Cardiac muscle cell (in vitro differentiated cells and primary cell): Measurements from ENCODE around the gene CALB2. TPM values are rescaled to one million over a fixed set of nuclear protein-coding genes. Genes with fewer than 3 reads are reported as not detected.
A peak's percentile ranks its signal among the peaks of the same experiment; 100 is the strongest.
"Not testable (repeated sequence)": the region's sequence is repeated elsewhere in the genome, so short reads cannot be mapped to it uniquely, and the experiment has no call there.

Source experiments
- DNase-seq, 2 donors: peaks; one replicate each; pipeline versions ENCODE4 v3.0.0 to v3.0.0-alpha.2; 2010 to 2017; ENCODE audit warnings: low read depth in 1 of 2, low spot score in 1 of 2
- H3K27ac ChIP-seq: fragments of 200-600 bp; sonication (generic); 2 replicates; pipeline ENCODE4 v1.5.1; 2016
- H3K27me3 ChIP-seq: fragments of 200-600 bp; sonication (generic); 2 replicates; pipeline ENCODE4 v1.6.0; 2016; ENCODE audit warnings: control low read depth
- H3K36me3 ChIP-seq: fragments of 200-600 bp; sonication (generic); 2 replicates; pipeline ENCODE4 v1.5.1; 2016; ENCODE audit warnings: control low read depth
- H3K4me1 ChIP-seq: fragments of 200-600 bp; sonication (generic); 2 replicates; pipeline ENCODE4 v1.8.1; 2017; ENCODE audit warnings: low read depth, mild to moderate bottlenecking, mixed run types
- H3K4me3 ChIP-seq: fragments of 200-600 bp; sonication (generic); 2 replicates; pipeline ENCODE4 v1.5.1; 2016; ENCODE audit warnings: mild to moderate bottlenecking
- H3K9me3 ChIP-seq: fragments of 200-600 bp; sonication (generic); 2 replicates; pipeline ENCODE4 v1.5.1; 2017; ENCODE audit warnings: low read depth, mild to moderate bottlenecking, control low read depth
- polyA plus RNA-seq: library from polyadenylated mRNA; unstranded; fragments of >200 nt; fragmentation: Nextera tagmentation; extraction: Ambion mirVana; gene quantifications from 2 replicates; pipeline ENCODE4 v1.2.1, GENCODE V29; 2016
- total RNA-seq: library from RNA; depleted of rRNA; stranded (reverse); fragments of >200 nt; gene quantifications from 2 replicates; pipeline ENCODE4 v1.2.3, GENCODE V29; 2016
- TF ChIP-seq, protein P1 (sequence below): IDR thresholded peaks from 2 replicates; pipeline ENCODE4 v1.5.1; 2012; ENCODE audit warnings: low read depth, mild to moderate bottlenecking, low read length

CALB2 gene, protein sequence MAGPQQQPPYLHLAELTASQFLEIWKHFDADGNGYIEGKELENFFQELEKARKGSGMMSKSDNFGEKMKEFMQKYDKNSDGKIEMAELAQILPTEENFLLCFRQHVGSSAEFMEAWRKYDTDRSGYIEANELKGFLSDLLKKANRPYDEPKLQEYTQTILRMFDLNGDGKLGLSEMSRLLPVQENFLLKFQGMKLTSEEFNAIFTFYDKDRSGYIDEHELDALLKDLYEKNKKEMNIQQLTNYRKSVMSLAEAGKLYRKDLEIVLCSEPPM
- total RNA-seq (0.36 and 1.3 TPM in 2 replicates), polyA plus RNA-seq (0.34 and 0.45 TPM in 2 replicates)

DNA sequence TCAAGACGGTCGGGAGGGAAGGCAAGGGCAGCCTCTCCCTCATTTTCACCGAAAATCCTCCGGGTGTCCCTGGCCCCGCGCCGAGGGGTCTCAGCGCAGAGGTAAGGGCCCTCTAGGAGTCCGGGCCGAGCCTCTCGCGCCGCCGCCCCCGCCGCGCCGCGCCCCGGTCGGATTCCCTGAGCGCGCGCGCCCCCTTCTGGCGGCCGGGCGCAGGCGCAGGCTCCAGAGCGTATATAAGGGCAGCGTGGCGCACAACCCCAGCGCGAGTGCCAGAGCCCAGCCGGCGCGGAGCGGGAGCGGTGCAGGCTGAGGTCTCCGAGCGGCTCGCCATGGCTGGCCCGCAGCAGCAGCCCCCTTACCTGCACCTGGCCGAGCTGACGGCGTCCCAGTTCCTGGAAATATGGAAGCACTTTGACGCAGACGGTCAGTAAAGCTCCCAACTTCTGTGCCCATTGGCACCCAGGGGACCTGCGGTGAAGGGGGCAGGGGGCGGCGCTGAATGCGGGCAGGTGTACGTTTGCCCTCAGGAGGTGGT, at the start of gene CALB2:
TSS of gene CALB2 (plus strand) at position 260 of the 535 bp plus-strand sequence. CDS start at position 330, 70 bp downstream.
- no peak within 1 kb of the TSS for H3K27ac ChIP-seq
- H3K4me3 ChIP-seq: peak within 1 kb of the TSS; percentile 21
- no peaks in the 10 kb centered on the region for H3K36me3 ChIP-seq
- no peaks in the 10 kb centered on the region for H3K9me3 ChIP-seq
- H3K4me1 ChIP-seq: no peaks in the 10 kb centered on the region
- peaks cover 49% of the 10 kb centered on the region for H3K27me3 ChIP-seq
- TF ChIP-seq, protein P1, sequence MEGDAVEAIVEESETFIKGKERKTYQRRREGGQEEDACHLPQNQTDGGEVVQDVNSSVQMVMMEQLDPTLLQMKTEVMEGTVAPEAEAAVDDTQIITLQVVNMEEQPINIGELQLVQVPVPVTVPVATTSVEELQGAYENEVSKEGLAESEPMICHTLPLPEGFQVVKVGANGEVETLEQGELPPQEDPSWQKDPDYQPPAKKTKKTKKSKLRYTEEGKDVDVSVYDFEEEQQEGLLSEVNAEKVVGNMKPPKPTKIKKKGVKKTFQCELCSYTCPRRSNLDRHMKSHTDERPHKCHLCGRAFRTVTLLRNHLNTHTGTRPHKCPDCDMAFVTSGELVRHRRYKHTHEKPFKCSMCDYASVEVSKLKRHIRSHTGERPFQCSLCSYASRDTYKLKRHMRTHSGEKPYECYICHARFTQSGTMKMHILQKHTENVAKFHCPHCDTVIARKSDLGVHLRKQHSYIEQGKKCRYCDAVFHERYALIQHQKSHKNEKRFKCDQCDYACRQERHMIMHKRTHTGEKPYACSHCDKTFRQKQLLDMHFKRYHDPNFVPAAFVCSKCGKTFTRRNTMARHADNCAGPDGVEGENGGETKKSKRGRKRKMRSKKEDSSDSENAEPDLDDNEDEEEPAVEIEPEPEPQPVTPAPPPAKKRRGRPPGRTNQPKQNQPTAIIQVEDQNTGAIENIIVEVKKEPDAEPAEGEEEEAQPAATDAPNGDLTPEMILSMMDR: peak; percentile 66
- DNase-seq: peak; percentile 70 to 84

DNA sequence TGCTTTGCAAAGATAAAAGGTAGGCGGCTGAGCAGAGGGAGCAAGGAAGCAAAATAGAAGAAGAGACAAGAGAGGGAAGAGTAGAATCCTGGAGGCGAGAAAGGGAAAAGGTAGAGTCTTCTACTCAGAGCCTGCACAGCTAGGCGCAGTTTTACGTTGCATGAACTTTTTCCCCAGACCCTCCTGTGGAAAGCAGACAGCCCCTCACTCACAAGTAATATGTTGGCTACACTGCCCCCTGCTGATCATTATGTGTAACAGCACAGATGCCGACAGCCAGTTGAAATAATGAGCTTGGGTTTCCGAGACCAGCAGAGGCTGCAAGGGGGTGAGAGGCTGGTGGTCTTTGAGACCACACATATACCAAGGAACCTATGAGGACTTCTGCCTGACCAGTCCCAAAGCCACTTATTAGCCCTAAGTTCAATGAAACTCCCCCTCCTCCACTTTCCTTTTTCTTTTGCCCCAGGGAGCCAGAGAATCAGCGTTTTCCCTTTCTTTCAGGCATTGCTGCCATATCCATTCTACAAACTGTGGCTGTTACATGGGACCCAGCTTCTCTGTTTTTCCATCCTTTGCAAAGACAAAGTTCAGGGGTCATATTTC, 46.9 kb upstream of the CALB2 start:
- Histone ChIP-seq H3K36me3 (no peaks in the 10 kb centered on the region), H3K4me3 (no peak overlapping the region), H3K27ac (no peak overlapping the region), H3K4me1 (no peaks in the 10 kb centered on the region), H3K27me3 (peaks cover 12% of the 10 kb centered on the region), H3K9me3 (no peaks in the 10 kb centered on the region)
- DNase-seq: peak; percentile 28 to 78
- TF ChIP-seq, protein P1: peak; percentile 75

DNA sequence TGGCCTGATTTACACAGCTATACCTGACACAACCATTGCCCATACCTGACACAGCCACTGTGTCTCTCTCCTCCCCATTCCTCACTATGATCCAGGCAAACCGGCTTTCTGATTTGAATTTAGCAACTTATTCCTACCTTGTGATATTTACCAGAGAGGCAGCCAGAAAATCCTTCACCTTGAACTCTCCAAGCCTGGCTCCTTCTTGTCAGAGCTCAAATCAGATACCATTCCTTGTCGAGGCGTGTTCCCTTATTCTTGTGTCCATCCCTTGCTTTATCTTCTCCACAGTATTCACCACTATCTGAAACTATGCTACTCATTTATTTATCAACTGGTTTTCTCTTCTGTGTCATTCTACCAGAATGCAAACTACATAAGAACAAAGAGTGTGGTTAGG, 44.9 kb upstream of the CALB2 start:
- H3K4me1 ChIP-seq, H3K4me3 ChIP-seq, H3K27ac ChIP-seq, DNase-seq, H3K9me3 ChIP-seq, H3K36me3 ChIP-seq: not testable (repeated sequence)
- peaks cover 12% of the 10 kb centered on the region for H3K27me3 ChIP-seq

DNA sequence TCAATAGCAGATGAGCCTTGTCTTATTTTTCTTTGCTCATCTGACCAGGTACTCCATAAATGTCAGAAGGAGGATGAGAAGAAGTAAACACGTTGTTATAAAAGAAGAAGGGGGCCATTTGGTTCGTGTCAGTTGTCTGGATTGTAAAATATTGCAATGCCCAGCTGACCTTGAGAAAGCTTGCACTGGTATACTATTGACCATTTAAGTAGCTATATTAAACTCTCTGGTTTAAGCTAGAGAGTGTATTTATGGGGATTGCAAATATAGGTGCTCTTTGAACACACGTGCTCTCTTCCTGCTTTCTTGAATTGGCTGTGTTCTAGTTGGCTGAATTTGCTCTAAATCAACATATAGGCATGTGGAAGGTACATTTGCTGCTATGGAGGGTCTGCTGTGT, 43.3 kb upstream of the CALB2 start:
- Histone ChIP-seq H3K36me3 (no peaks in the 10 kb centered on the region), H3K27me3 (peaks cover 12% of the 10 kb centered on the region)

DNA sequence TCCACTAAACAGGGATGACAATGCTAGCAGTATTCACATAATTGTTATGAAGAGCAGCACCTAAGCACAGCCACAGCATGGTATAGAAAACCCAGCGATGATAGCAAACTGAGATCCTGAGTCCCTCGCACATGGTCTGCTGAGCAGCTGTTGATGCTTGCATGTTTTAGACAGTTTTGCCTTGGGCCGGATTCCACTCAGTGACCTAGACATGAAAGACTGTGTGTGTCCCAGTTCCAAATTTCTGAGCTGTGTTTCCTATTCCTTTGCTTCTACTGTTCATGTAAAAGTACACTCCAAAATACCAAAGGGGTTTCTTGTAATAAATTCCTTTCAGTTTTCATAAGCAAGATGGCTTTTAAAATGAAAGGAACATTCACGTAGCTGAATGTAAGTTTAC, 38.5 kb upstream of the CALB2 start:
- H3K36me3 ChIP-seq: no peaks in the 10 kb centered on the region

More for the DNA sequence above, 43.3 kb upstream of the CALB2 start:
- no peak for DNase-seq
- H3K27ac ChIP-seq: no peak overlapping the region
- no peak overlapping the region for H3K4me3 ChIP-seq
- TF ChIP-seq, protein P1: no peak
- no peaks in the 10 kb centered on the region for H3K4me1 ChIP-seq
- no peaks in the 10 kb centered on the region for H3K9me3 ChIP-seq

More for the DNA sequence above, 38.5 kb upstream of the CALB2 start:
- TF ChIP-seq, protein P1: no peak
- H3K9me3 ChIP-seq: no peaks in the 10 kb centered on the region
- no peak for DNase-seq
- H3K4me3 ChIP-seq: no peak overlapping the region
- H3K4me1 ChIP-seq: no peaks in the 10 kb centered on the region
- no peaks in the 10 kb centered on the region for H3K27me3 ChIP-seq
- no peak overlapping the region for H3K27ac ChIP-seq
